Osteoblast (primary cell): ENCODE results near the gene SLC6A17. TPM values are rescaled to one million over a fixed set of nuclear protein-coding genes. Genes with fewer than 3 reads are reported as not detected.
A peak's percentile ranks its signal among the peaks of the same experiment; 100 is the strongest.

Experiments
- DNase-seq: peaks from one replicate; pipeline ENCODE4 v3.0.0; 2011; ENCODE audit warnings: low spot score, mixed read lengths; ENCODE audit not compliant: insufficient read length; ENCODE audit errors: missing footprints
- H2AFZ ChIP-seq: 2 replicates; pipeline ENCODE4 v1.6.0; 2011; ENCODE audit warnings: mild to moderate bottlenecking, low read length
- H3K27ac ChIP-seq: 2 replicates; pipeline ENCODE4 v1.5.1; 2011; ENCODE audit warnings: mild to moderate bottlenecking, low read depth, low read length, moderate library complexity
- H3K27me3 ChIP-seq: 2 replicates; pipeline ENCODE4 v1.6.0; 2012; ENCODE audit warnings: mild to moderate bottlenecking, control low read depth, inconsistent platforms, low read length, moderate library complexity; ENCODE audit not compliant: insufficient read depth
- H3K36me3 ChIP-seq: 2 replicates; pipeline ENCODE4 v1.5.1; 2011; ENCODE audit warnings: mild to moderate bottlenecking, low read length, control low read depth, moderate library complexity; ENCODE audit not compliant: insufficient read depth
- H3K4me1 ChIP-seq: 2 replicates; pipeline ENCODE4 v1.5.1; 2011; ENCODE audit warnings: mild to moderate bottlenecking, low read length, control low read depth, moderate library complexity; ENCODE audit not compliant: insufficient read depth
- H3K4me2 ChIP-seq: 2 replicates; pipeline ENCODE4 v1.6.0; 2011; ENCODE audit warnings: mild to moderate bottlenecking, low read length; ENCODE audit not compliant: insufficient read depth
- H3K4me3 ChIP-seq: fragments of 200-600 bp; sonication (generic); 3 replicates; pipeline ENCODE4 v1.5.1; 2012; ENCODE audit warnings: mild to moderate bottlenecking, low read length, inconsistent platforms; ENCODE audit not compliant: insufficient read depth
- H3K79me2 ChIP-seq: 2 replicates; pipeline ENCODE4 v1.6.0; 2012; ENCODE audit warnings: mild to moderate bottlenecking, low read length, control low read depth, inconsistent platforms; ENCODE audit not compliant: insufficient read depth
- H3K9me3 ChIP-seq: 2 replicates; pipeline ENCODE4 v1.5.1; 2011; ENCODE audit warnings: low read depth, low read length, control low read depth
- H4K20me1 ChIP-seq: 2 replicates; pipeline ENCODE4 v1.6.0; 2012; ENCODE audit warnings: mild to moderate bottlenecking, low read length, control low read depth; ENCODE audit not compliant: insufficient read depth
- CTCF ChIP-seq: IDR thresholded peaks from 2 replicates; pipeline ENCODE4 v1.5.1; 2011; ENCODE audit warnings: mild to moderate bottlenecking, low read depth, low read length, moderate library complexity; ENCODE audit errors: extremely low read depth
- total RNA-seq: library from RNA; depleted of rRNA; stranded (reverse); fragments of >200 nt; gene quantifications from 2 replicates; pipeline ENCODE4 v1.2.3, GENCODE V29; 2012

The SLC6A17 gene
- total RNA-seq, 1 donor = under 0.01 TPM

- H3K4me1 ChIP-seq = no peaks in the 10 kb centered on the region
- TF ChIP-seq CTCF = no peak
- H3K4me2 ChIP-seq = no peak overlapping the region
- no peak overlapping the region for H3K4me3 ChIP-seq
- no peaks in the 10 kb centered on the region for H3K79me2 ChIP-seq
- H3K36me3 ChIP-seq = no peaks in the 10 kb centered on the region
- H3K27me3 ChIP-seq = peaks cover 3% of the 10 kb centered on the region
- no peaks in the 10 kb centered on the region for H3K9me3 ChIP-seq
- H2AFZ ChIP-seq = no peak overlapping the region
- H3K27ac ChIP-seq = no peak overlapping the region
- H4K20me1 ChIP-seq = no peaks in the 10 kb centered on the region
- DNase-seq = peak; percentile 82
Measured at GRCh38 chr1:110174961-110175360, 24.7 kb downstream of the SLC6A17 start.

DNA sequence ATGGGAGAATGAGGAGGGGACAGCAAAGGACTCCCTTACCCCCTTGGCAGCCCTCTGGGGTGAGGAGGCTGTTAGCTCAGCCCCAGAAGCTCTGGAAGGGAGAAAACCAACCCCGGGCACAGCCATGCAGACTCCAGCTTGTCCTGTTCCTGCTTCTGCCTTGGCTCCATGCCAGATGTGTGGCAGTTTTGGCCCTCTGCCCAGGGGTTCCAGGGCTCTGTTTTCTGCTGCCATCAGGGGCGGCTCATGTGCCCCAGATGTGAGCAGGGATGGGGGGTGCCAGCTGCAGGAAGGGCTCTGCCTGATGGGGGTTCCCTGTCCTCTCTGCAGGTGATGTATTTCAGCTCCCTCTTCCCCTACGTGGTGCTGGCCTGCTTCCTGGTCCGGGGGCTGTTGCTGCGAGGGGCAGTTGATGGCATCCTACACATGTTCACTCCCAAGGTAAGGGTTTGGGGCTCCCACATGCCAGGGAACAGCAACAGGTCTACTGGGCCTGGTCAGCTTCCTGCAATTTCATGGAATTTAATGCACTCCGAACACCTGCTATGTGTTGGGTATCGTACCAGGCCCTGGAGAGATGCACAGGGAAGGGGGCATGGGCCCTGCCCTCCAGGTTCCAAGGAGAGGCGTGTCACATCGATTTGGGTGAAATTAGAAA, 26.1 kb downstream of the SLC6A17 start:
- no peak overlapping the region for H3K27ac ChIP-seq
- peak; percentile 49 for DNase-seq
- no peak for TF ChIP-seq CTCF
- no peaks in the 10 kb centered on the region for H3K36me3 ChIP-seq
- H3K4me2 ChIP-seq = no peak overlapping the region
- H2AFZ ChIP-seq = no peak overlapping the region
- H3K4me1 ChIP-seq = no peaks in the 10 kb centered on the region
- peaks cover 3% of the 10 kb centered on the region for H3K27me3 ChIP-seq
- no peaks in the 10 kb centered on the region for H3K79me2 ChIP-seq
- no peaks in the 10 kb centered on the region for H3K9me3 ChIP-seq
- H3K4me3 ChIP-seq = no peak overlapping the region
- H4K20me1 ChIP-seq = no peaks in the 10 kb centered on the region

DNA sequence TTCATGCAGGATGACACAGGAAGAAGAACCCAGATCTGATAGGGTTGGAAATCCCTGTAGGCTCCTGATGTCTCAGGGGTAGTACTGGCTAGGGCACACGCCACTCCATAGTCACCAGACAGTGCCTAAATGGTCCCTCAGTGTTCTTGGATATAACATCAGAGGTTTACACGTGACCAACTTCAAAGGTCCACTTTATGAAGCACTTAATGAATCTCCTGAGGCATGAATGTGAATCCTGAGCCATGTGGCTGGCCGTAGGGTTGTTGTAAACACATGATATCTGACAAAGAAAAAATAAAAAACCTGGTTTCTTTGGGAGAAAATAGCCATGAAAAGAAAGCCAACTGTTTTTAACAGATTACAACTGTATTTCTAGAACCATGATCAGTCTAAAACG, 27.5 kb downstream of the SLC6A17 start:
- TF ChIP-seq CTCF = no peak
- Histone ChIP-seq H3K27me3 (peaks cover 11% of the 10 kb centered on the region), H3K4me2 (no peak overlapping the region), H3K79me2 (no peaks in the 10 kb centered on the region), H3K4me3 (no peak overlapping the region), H3K27ac (no peak overlapping the region), H3K9me3 (no peaks in the 10 kb centered on the region), H4K20me1 (no peaks in the 10 kb centered on the region), H3K4me1 (no peaks in the 10 kb centered on the region), H3K36me3 (no peaks in the 10 kb centered on the region), H2AFZ (no peak overlapping the region)
- DNase-seq = no peak

DNA sequence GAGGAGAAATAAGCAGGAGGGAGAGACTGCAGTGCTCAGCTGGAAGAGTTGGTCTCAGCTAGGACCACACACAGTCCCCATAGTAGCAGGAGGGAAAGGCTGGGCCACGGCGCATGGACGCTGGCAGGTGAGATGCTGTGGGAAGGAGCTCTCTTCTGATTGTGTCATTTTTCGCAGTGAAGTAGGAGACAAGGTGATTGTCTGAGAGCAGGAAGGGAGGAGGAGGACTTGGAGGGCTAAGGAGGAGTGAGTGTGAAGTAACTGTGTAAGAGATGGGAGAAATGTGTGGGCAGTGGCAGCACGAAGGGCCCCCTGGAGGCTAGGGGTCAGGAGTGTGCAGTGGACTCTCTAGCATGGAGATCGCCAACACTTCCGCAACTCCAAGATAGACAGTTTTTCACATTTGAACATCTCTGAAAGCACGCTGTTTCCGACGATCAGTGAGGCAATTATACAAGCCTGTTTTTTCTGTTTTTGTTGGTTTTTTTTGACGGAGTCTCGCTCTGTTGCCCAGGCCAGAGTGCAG, 33.4 kb downstream of the SLC6A17 start:
- DNase-seq = no peak
- Histone ChIP-seq H3K79me2 (no peaks in the 10 kb centered on the region), H3K27me3 (peaks cover 12% of the 10 kb centered on the region), H4K20me1 (no peaks in the 10 kb centered on the region), H3K4me2 (no peak overlapping the region), H3K36me3 (no peaks in the 10 kb centered on the region), H2AFZ (no peak overlapping the region), H3K27ac (no peak overlapping the region), H3K4me3 (no peak overlapping the region), H3K9me3 (no peaks in the 10 kb centered on the region), H3K4me1 (peaks cover 14% of the 10 kb centered on the region)
- no peak for TF ChIP-seq CTCF
